Transverse colon (tissue), 3 donors: ENCODE measurements around the gene GPAT3.

Source experiments
- CTCF ChIP-seq, 5 experiments: fragments of 200-600 bp in 3 of 5; fragments of 450-650 bp in 2 of 5; sonication (generic) in 3 of 5; IDR thresholded peaks; 1 replicate in 2 of 5; 2 replicates in 3 of 5; pipeline ENCODE4 v1.5.1; 2016 to 2017; ENCODE audit warnings: antibody characterized with exemption in 5 of 5, inconsistent platforms in 3 of 5, mild to moderate bottlenecking in 2 of 5, moderate library complexity in 1 of 5
- EP300 ChIP-seq: sonication (generic); formaldehyde crosslinking; IDR thresholded peaks from one replicate; pipeline ENCODE4 v1.6.1; 2017; ENCODE audit warnings: antibody characterized with exemption, low read depth
- POLR2A ChIP-seq: fragments of 450-650 bp; IDR thresholded peaks from one replicate; pipeline ENCODE4 v1.6.1; 2016; ENCODE audit warnings: antibody characterized with exemption, mild to moderate bottlenecking, moderate library complexity

DNA sequence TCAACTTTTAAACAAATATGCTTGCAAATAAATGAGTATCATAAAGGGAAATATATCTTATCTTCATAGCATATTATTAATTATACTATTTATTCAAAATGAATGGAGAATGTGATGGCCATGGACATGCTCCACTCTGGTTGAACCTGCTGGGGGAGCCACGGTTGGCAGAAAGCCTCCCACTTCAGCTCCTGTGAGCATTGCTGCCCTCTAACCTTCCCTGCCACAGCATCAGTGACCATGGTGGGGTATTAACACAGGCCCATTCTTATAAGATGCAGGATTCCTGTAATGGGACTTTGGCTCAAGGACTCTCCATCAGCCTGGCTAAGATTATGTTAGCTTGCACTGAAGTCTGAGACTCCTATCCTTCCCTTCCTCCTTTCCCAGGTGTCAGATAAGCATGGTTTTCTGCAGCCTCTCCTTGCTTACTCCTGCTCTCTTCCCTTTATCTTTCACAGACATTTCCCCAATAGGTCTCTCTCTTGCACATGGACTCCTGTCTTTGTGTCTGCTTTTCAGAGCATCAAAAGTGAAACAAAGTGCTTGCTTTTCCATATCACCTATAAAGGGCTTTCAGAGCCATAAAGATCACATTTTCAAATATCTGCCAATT, 46.1 kb upstream of the GPAT3 start:
- TF ChIP-seq CTCF (IDR thresholded peaks at IDR 0.05): no peak
- TF ChIP-seq POLR2A: no peak
- TF ChIP-seq EP300: no peak
